Adrenal gland (tissue), 5 donors: ENCODE results near the gene TPRN.

Experiments used
- CTCF ChIP-seq, 6 experiments: fragments of 450-650 bp in 4 of 6; fragments of 200-600 bp in 2 of 6; sonication (generic) in 1 of 6; IDR thresholded peaks; 1 replicate in 5 of 6; 2 replicates in 1 of 6; pipeline versions ENCODE4 v1.5.1 to v1.8.0; 2016 to 2021; ENCODE audit warnings: antibody characterized with exemption in 6 of 6, mild to moderate bottlenecking in 2 of 6, moderate library complexity in 1 of 6
- POLR2A ChIP-seq, 2 donors: fragments of 450-650 bp; IDR thresholded peaks; one replicate each; pipeline ENCODE4 v1.6.1; 2017; ENCODE audit warnings: antibody characterized with exemption in 2 of 2, mild to moderate bottlenecking in 2 of 2, moderate library complexity in 1 of 2
- donor health status: DM: no; HTN: no; CAD: no.

DNA sequence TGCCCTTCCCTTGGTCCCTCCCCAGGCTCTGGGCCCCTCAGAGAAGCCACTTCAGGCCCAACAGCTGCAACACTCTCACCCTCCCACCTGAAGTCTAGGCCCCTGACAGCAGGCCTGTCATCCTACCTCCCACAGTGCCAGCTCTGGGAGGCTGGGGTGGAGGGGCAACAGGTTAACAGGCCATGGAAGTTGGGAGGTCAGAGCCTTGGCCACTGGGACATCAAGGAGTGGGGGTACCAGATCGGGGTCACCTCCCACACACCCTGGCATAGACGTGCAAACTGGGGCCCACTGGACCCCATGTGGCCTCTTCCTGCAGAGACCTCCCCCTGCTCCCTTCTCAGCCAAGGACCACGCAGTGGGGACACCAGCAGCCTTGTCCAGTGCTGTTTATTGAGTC is 9.3 kb downstream of the TPRN start:
- TF ChIP-seq CTCF (IDR thresholded peaks at IDR 0.05), result no peak
- TF ChIP-seq POLR2A (IDR thresholded peaks at IDR 0.05), result no peak
